ENCODE data around the gene IL1F10.

IL1F10 gene

GRCh38 chr2:113116100-113116958 is 48.6 kb downstream of the IL1F10 start:
- TF ChIP-seq, protein P1, sequence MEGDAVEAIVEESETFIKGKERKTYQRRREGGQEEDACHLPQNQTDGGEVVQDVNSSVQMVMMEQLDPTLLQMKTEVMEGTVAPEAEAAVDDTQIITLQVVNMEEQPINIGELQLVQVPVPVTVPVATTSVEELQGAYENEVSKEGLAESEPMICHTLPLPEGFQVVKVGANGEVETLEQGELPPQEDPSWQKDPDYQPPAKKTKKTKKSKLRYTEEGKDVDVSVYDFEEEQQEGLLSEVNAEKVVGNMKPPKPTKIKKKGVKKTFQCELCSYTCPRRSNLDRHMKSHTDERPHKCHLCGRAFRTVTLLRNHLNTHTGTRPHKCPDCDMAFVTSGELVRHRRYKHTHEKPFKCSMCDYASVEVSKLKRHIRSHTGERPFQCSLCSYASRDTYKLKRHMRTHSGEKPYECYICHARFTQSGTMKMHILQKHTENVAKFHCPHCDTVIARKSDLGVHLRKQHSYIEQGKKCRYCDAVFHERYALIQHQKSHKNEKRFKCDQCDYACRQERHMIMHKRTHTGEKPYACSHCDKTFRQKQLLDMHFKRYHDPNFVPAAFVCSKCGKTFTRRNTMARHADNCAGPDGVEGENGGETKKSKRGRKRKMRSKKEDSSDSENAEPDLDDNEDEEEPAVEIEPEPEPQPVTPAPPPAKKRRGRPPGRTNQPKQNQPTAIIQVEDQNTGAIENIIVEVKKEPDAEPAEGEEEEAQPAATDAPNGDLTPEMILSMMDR (conservative IDR thresholded peaks at IDR 0.05; ENCODE audit: low read depth, low read length): no peak
- DNase-seq (ENCODE audit: low read depth): no peak
- no peak overlapping the region for H3K4me3 ChIP-seq (ENCODE audit: low read depth, low read length)

GRCh38 chr2:113117541-113118262 is 49.9 kb downstream of the IL1F10 start:
- TF ChIP-seq, protein P1 (conservative IDR thresholded peaks at IDR 0.05; ENCODE audit: low read depth, low read length): no peak
- no peak overlapping the region for H3K4me3 ChIP-seq (ENCODE audit: low read depth, low read length)
- peak; percentile 71 for DNase-seq (ENCODE audit: low read depth)

- TF ChIP-seq, protein P1 (conservative IDR thresholded peaks at IDR 0.05; ENCODE audit: low read depth, low read length): no peak
- H3K4me3 ChIP-seq (ENCODE audit: low read depth, low read length): no peak overlapping the region
- DNase-seq (ENCODE audit: low read depth): no peak
Measured at GRCh38 chr2:113118263-113118657, 50.5 kb downstream of the IL1F10 start.

DNA sequence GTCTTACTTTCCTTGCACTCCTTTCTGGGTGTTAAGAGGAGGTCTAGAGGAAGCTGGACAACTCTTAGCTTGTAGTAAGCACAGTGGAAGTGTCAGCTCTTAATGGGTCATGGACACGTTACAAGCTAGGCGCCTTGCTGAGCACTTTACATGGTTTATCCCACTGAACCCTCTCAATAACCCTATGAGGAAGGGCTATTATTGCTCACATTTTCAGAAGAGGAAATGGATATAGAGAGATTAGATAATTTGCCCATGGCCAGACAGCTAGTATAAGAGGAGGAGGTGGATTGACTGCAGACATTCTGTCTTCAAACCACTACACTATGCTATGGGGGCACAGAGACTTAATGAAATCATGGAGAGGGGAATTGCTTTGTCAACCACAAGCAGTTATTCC is 51.3 kb downstream of the IL1F10 start:
- TF ChIP-seq, protein P1 (conservative IDR thresholded peaks at IDR 0.05; ENCODE audit: low read depth, low read length): no peak
- no peak for DNase-seq (ENCODE audit: low read depth)
- no peak overlapping the region for H3K4me3 ChIP-seq (ENCODE audit: low read depth, low read length)

DNA sequence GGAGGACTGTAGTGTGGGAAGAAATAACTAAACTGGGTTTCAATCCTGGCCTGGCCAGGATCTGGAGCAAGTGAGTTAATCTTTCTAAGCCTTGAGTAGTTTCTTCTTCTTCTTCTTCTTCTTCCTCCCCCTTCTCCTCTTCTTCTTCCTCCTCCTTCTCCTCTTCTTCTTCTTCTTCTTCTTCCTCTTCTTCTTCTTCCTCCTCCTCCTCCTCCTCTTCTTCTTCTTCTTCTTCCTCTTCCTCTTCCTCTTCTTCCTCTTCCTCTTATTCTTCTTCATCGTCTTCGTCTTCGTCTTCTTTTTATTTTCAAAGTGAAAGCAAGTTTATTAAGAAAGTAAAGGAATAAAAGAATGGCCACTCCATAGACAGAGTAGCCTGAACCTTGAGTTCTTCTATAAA is 53.1 kb downstream of the IL1F10 start:
- DNase-seq (ENCODE audit: low read depth): no peak
- no peak overlapping the region for H3K4me3 ChIP-seq (ENCODE audit: low read depth, low read length)
- TF ChIP-seq, protein P1 (conservative IDR thresholded peaks at IDR 0.05; ENCODE audit: low read depth, low read length): no peak

GRCh38 chr2:113122364-113122763 is 54.6 kb downstream of the IL1F10 start:
- TF ChIP-seq, protein P1 (conservative IDR thresholded peaks at IDR 0.05; ENCODE audit: low read depth, low read length): no peak
- H3K4me3 ChIP-seq (ENCODE audit: low read depth, low read length): no peak overlapping the region
- no peak for DNase-seq (ENCODE audit: low read depth)
